A549 (cell line): ENCODE measurements around the gene TREH. TPM values are rescaled to one million over a fixed set of nuclear protein-coding genes. Genes with fewer than 3 reads are reported as not detected.

Experiments used
- ATAC-seq, 2 experiments: fragments of 200-7000 bp in 1 of 2; fragments of >200 bp in 1 of 2; cut with Nextera tagmentation in 1 of 2; cut with Tn5 transposase in 1 of 2; 3 replicates each; pipeline versions ENCODE4 v1.8.0 to v1.9.1; 2018 to 2020; ENCODE audit warnings: mild to moderate bottlenecking in 1 of 2, moderate library complexity in 1 of 2
- CTCF ChIA-PET: fragments of 300-600 bp; sonication (Branson Sonifier 250); formaldehyde crosslinking; extraction: SDS; loops from one replicate; lab custom pipeline; 2021; ENCODE audit warnings: antibody characterized with exemption, inconsistent platforms; lab: Yijun Ruan, JAX
- POLR2A ChIA-PET: fragments of 350-600 bp; formaldehyde crosslinking; extraction: SDS; loops from one replicate; lab custom pipeline; 2021; ENCODE audit warnings: antibody characterized with exemption, inconsistent platforms; lab: Yijun Ruan, JAX
- DNase-seq, 2 experiments: peaks; one replicate each; pipeline versions ENCODE4 v3.0.0 to v3.0.0-alpha.2; 2011 to 2016; ENCODE audit warnings: low read depth in 1 of 2, low spot score in 1 of 2
- FAIRE-seq: peaks from 2 replicates; lab custom pipeline; 2011; peaks lifted over from hg19 to GRCh38; lab: Jason Lieb, UNC
- H3K27ac ChIP-seq, 2 experiments: fragments of >200 bp; sonication (Bioruptor Twin); formaldehyde crosslinking; 3 replicates each; pipeline ENCODE4 v1.5.1; 2016 to 2017
- H3K4me1 ChIP-seq: fragments of >200 bp; sonication (Bioruptor Twin); formaldehyde crosslinking; 3 replicates; pipeline ENCODE4 v1.6.1; 2016
- H3K4me2 ChIP-seq: fragments of >200 bp; sonication (Bioruptor Twin); formaldehyde crosslinking; 3 replicates; pipeline ENCODE4 v1.6.1; 2016
- H3K4me3 ChIP-seq: fragments of >200 bp; sonication (Bioruptor Twin); formaldehyde crosslinking; 3 replicates; pipeline ENCODE4 v1.5.1; 2016
- H3K9me3 ChIP-seq: fragments of >200 bp; sonication (Bioruptor Twin); formaldehyde crosslinking; 3 replicates; pipeline ENCODE4 v1.6.1; 2016
- BCL3 ChIP-seq: fragments of >200 bp; sonication (Bioruptor Twin); formaldehyde crosslinking; IDR thresholded peaks from 3 replicates; pipeline ENCODE4 v1.6.1; 2016
- BHLHE40 ChIP-seq: IDR thresholded peaks from 2 replicates; pipeline ENCODE4 v1.6.1; 2012; ENCODE audit warnings: low read depth, low read length, inconsistent platforms
- CHD2 ChIP-seq: fragments of 150-350 bp; IDR thresholded peaks from 2 replicates; pipeline ENCODE4 v1.6.1; 2014; ENCODE audit warnings: low read length; ENCODE audit not compliant: partially characterized antibody
- EHF ChIP-seq: fragments of 250-450 bp; sonication (Bioruptor Pico); IDR thresholded peaks from 2 replicates; pipeline ENCODE4 v1.5.0; 2020; ENCODE audit warnings: mild to moderate bottlenecking
- EHMT2 ChIP-seq: fragments of 200-600 bp; sonication (generic); IDR thresholded peaks from 2 replicates; pipeline ENCODE4 v1.6.1; 2016; ENCODE audit warnings: antibody characterized with exemption, low read depth, mild to moderate bottlenecking, moderate library complexity
- FOSB ChIP-seq: fragments of 250-450 bp; sonication (Bioruptor Pico); IDR thresholded peaks from 2 replicates; pipeline ENCODE4 v1.5.0; 2020; ENCODE audit warnings: mild to moderate bottlenecking, moderate library complexity
- GATA3 ChIP-seq: IDR thresholded peaks from 2 replicates; pipeline ENCODE4 v1.6.1; 2012; ENCODE audit warnings: borderline replicate concordance
- HDAC2 ChIP-seq: fragments of 200-600 bp; sonication (generic); IDR thresholded peaks from 2 replicates; pipeline ENCODE4 v1.6.1; 2016
- HMGXB4 ChIP-seq: fragments of 250-450 bp; sonication (Bioruptor Pico); IDR thresholded peaks from 2 replicates; pipeline ENCODE4 v1.5.0; 2021; ENCODE audit warnings: mild to moderate bottlenecking, moderate library complexity, borderline replicate concordance
- HOXB5 ChIP-seq: fragments of 250-450 bp; sonication (Bioruptor Pico); IDR thresholded peaks from 2 replicates; pipeline ENCODE4 v1.5.0; 2020; ENCODE audit warnings: mild to moderate bottlenecking, moderate library complexity
- JUNB ChIP-seq: fragments of >200 bp; sonication (Bioruptor Twin); formaldehyde crosslinking; IDR thresholded peaks from 2 replicates; pipeline ENCODE4 v1.6.1; 2016
- KDM5A ChIP-seq: fragments of 200-600 bp; sonication (generic); IDR thresholded peaks from 2 replicates; pipeline ENCODE4 v1.6.1; 2016; ENCODE audit warnings: antibody characterized with exemption, mild to moderate bottlenecking
- MAZ ChIP-seq: fragments of 150-350 bp; IDR thresholded peaks from 2 replicates; pipeline ENCODE4 v1.6.1; 2014; ENCODE audit warnings: antibody characterized with exemption, low read depth, low read length, borderline replicate concordance
- NR3C1 ChIP-seq: fragments of >200 bp; sonication (Bioruptor Twin); formaldehyde crosslinking; IDR thresholded peaks from 3 replicates; pipeline ENCODE4 v1.6.1; 2017
- POLR2A ChIP-seq: IDR thresholded peaks from 2 replicates; pipeline ENCODE4 v1.6.1; 2012; ENCODE audit warnings: mild to moderate bottlenecking, low read length
- RCOR1 ChIP-seq: fragments of 150-350 bp; IDR thresholded peaks from 2 replicates; pipeline ENCODE4 v1.6.1; 2014; ENCODE audit warnings: antibody characterized with exemption, low read length, low read depth
- RFX5 ChIP-seq: fragments of 450-650 bp; IDR thresholded peaks from 2 replicates; pipeline ENCODE4 v1.7.1; 2014; ENCODE audit warnings: antibody characterized with exemption, mild to moderate bottlenecking, moderate library complexity
- RNF2 ChIP-seq: fragments of 200-600 bp; sonication (generic); IDR thresholded peaks from 2 replicates; pipeline ENCODE4 v1.6.1; 2016; ENCODE audit warnings: low read depth, mild to moderate bottlenecking, antibody characterized with exemption, moderate library complexity, borderline replicate concordance
- TFCP2L1 ChIP-seq: fragments of 250-450 bp; sonication (Bioruptor Pico); IDR thresholded peaks from 2 replicates; pipeline ENCODE4 v1.5.0; 2021; ENCODE audit warnings: mild to moderate bottlenecking
- ZFP36 ChIP-seq: fragments of 450-650 bp; IDR thresholded peaks from 2 replicates; pipeline ENCODE4 v1.6.1; 2014; ENCODE audit warnings: borderline replicate concordance; ENCODE audit not compliant: partially characterized antibody
- WGBS: methylation state at CpG from one replicate; pipeline ENCODE4 v1.1.6; 2017; ENCODE audit errors: missing lambda C conversion rate; 5-methylcytosine and 5-hydroxymethylcytosine counted together
- polyA plus RNA-seq, 4 experiments: library from polyadenylated mRNA; depleted of rRNA in 3 of 4; stranded (reverse); fragments of >200 nt; fragmentation: RNase III in 1 of 4; extraction: RNeasy Plus Mini Kit Qiagen cat#74134 plus additional on column Dnase treatment in 1 of 4; gene quantifications; 2 replicates in 3 of 4; 3 replicates in 1 of 4; pipeline ENCODE4 v1.2.3, GENCODE V29; 2011 to 2017
- TF ChIP-seq, protein P1 (sequence below): fragments of >200 bp; sonication (Bioruptor Twin); formaldehyde crosslinking; IDR thresholded peaks from 2 replicates; pipeline ENCODE4 v1.6.1; 2016

The TREH gene
- polyA plus RNA-seq, 2 of the 4 experiments (the other 2 are of a cell fraction) = 0.06 TPM; not detected in 1

DNA sequence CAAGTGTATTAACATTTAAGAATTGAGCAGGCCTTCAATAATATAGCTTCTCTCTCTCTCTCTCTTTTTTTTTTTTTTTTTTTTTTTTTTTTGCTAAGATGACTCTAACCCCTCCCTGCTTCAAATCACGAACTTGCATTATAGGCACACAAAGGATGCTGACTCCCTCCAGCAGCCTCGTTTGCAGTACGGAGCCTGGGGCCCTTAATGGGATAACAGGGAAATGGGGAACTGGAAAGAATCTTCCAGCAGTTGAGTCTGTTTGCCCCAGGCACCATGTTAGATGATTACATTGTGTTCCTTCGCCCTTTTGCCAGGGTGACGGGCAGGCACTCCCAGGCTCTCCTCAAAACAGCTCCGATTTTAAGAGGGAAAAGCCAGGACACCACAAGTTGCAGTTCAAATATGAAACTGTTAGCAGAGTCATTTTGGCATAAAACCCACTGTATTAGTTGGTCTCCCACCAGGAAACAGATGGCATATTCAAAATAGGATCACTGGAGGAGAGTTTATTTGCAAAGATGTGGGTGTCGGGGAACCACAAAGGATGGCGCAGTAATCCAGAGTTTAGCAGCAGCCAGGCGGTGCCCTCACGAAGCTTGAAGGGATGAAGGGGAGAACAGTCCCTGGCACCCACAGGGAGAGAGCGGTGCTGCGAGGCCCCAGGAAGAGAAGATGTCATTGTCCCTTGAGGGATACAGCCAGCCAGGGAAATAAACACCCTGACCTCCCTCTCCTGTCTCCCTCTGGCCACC lies 26.5 kb upstream of the TREH start (continued):
- TF ChIP-seq BCL3 = no peak

- no peak for ATAC-seq
- POLR2A ChIA-PET = no interaction called here
Measured at GRCh38 chr11:118705111-118705741, 25.8 kb upstream of the TREH start.

DNA sequence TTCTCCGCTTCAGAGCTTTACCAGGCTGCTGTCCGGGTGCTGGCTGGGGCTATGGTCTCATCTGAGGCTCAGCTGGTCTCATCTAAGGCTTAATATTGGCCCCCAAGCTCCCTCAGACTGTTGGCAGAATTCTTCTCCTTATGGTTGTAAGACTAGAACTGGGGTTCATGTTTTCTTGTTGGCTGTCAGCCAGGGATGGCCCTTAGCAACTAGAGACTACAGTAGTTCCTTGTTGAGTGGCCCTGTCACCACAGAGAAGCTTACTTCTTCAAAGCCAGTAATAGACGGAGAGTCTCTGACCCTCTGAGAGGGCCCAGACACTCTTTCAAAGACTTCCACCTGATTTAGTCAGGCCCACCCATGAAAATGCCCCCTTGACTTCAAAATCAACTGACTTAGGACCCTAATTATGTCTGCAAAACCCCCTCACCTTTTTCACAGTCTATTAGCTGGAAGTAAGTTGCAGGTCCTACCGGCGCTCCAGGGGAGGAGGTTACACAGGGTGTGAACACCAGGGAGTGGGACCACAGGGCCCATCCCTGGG lies 24.2 kb upstream of the TREH start:
- WGBS = 92% methylated on average over 5 of the region's 5 CpGs
- ATAC-seq = no peak
- Histone ChIP-seq H3K9me3 (0 out of 3 replicates have a peak, but pooled peaks cover 2% of the 10 kb centered on the region), H3K4me3 (no peak overlapping the region), H3K27ac (no peak overlapping the region), H3K4me2 (no peak overlapping the region), H3K4me1 (no peaks in the 10 kb centered on the region)
- ChIA-PET POLR2A (no interaction called here), CTCF (interaction anchor here (3.1 kb wide), 1 partner anchor 13 kb away, joined by 19 read pairs; no protein-coding TSS in a partner anchor)
- no peak for DNase-seq
- no peak for FAIRE-seq
- TF ChIP-seq HDAC2 = no peak
- TF ChIP-seq HMGXB4 (CRISPR knock-in tag) = no peak
- no peak for TF ChIP-seq POLR2A
- no peak for TF ChIP-seq MAZ
- no peak for TF ChIP-seq HOXB5 (CRISPR knock-in tag)
- TF ChIP-seq RNF2 = no peak
- no peak for TF ChIP-seq KDM5A

More at GRCh38 chr11:118705111-118705741, 25.8 kb upstream of the TREH start:
- Histone ChIP-seq H3K27ac (no peak overlapping the region), H3K4me3 (no peak overlapping the region), H3K9me3 (0 out of 3 replicates have a peak, but pooled peaks cover 2% of the 10 kb centered on the region), H3K4me1 (no peaks in the 10 kb centered on the region), H3K4me2 (no peak overlapping the region)
- DNase-seq = no peak
- no peak for FAIRE-seq
- 87% methylated on average over 11 of the region's 15 CpGs for WGBS
- TF ChIP-seq BHLHE40 (no peak), RFX5 (no peak), FOSB (no peak), GATA3 (no peak), EHF (CRISPR knock-in tag) (no peak), ZFP36 (no peak), JUNB (no peak), TFCP2L1 (CRISPR knock-in tag) (no peak), EHMT2 (no peak), CHD2 (no peak), HMGXB4 (CRISPR knock-in tag) (no peak), RCOR1 (no peak), NR3C1 (no peak)
- TF ChIP-seq, protein P1, sequence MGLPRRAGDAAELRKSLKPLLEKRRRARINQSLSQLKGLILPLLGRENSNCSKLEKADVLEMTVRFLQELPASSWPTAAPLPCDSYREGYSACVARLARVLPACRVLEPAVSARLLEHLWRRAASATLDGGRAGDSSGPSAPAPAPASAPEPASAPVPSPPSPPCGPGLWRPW = no peak
- CTCF ChIA-PET = interaction anchor here (0.6 to 3.1 kb wide), 3 partner anchors 15 to 85 kb away, joined by 3 to 19 read pairs (median 3); no protein-coding TSS in a partner anchor
